HG03045 (cell line): ENCODE results near the gene C13orf42.

Source experiments
- ATAC-seq: cut with Tn5 transposase; IDR thresholded peaks from one replicate; pipeline ENCODE4 v1.9.1; 2021; ENCODE audit warnings: mild to moderate bottlenecking, moderate library complexity; ENCODE audit not compliant: unreplicated experiment

C13orf42 gene

GRCh38 chr13:51067210-51067701 lies 43.8 kb downstream of the C13orf42 start:
- no peak for ATAC-seq

DNA sequence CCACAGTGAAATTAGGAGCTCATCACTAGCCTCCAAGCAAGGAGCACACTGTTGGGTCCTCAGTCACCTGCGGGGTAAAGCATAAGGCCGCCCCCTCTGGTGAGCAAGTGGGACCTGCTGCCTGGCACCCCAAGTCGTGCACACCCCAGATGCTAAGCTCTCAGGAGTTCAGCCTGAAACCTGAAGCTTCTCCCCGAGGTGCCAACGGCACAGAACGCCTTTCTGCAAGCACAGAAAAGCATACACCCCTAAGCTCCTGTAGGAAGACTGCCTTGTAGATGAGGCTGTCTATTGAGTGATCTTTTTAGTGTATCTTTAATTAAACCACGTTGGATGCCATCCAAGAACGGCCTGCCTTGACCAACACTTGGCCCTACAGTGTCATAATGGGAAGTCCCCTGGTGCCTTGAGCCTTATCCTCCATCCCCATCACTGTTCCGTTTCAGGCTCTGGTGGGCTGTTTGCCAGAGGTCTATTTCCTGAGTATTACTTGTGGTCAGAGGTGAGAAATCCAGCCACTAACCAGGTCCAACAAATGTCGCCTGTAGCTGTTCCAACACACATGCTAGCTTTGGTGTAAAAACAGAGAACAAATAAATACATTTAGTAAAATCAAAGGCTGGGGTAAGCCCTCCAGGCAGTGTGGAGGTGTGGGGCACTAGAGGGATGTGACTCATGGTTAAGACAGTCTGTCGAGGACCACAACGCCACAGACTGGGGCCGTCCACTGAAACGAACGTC lies 44.8 kb downstream of the C13orf42 start:
- no peak for ATAC-seq

DNA sequence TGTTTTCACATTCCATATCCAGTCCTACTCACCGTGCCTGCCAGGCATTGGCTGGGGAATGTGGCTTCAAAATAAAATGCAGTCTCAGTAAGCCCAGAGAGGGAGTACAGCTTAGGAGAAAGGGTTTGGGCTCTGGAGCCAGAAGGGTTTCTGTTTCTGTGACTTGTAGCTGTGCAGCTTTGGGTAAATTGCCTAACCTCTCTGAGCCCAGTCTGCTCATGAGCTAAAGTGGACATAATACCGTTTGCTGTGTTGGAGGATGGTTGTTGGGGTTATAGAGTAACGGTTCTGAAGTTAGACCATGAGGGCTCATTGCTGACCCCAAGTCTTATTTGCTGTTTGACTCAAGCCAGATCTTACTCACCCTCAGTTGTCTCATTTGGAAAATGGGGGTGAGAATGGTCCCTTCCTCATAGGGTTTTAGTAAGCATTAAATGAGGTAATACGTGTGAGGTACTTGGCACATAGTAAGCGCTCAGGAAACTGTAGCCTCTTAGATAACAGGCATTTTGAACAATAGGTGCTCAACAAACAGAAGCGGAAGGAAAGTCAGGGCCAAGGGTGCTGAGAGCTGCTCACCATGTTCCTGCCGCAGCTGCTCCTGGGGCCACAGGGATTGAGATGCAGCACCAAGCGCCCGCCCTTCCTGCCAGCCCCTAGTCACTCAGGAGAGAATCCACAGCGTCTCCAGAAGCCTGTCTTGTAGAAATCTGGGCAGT lies 45.5 kb downstream of the C13orf42 start:
- ATAC-seq, result no peak

DNA sequence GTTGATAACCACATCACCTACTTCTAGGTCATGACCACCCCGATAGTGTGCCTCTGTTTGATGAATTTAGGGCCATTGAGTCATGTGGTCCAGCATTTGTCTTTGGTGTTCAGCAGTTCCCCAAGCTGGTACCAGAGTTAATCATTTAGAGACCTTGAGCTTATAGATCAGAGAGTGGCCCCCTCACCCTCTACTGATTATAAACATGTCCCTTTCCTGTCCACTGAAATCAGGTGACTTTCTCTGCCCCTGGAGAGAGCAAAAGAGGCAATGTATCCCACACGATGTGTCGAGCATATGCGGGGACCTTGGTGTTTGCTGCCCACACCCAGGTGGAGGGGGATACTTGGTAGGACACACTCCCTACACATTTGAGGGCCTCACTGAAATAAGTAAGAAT lies 46.3 kb downstream of the C13orf42 start:
- ATAC-seq, result no peak

- ATAC-seq, result no peak
Measured at GRCh38 chr13:51063909-51064308, 47.2 kb downstream of the C13orf42 start.

- ATAC-seq, result no peak
Measured at GRCh38 chr13:51058461-51059167, 52.5 kb downstream of the C13orf42 start.

DNA sequence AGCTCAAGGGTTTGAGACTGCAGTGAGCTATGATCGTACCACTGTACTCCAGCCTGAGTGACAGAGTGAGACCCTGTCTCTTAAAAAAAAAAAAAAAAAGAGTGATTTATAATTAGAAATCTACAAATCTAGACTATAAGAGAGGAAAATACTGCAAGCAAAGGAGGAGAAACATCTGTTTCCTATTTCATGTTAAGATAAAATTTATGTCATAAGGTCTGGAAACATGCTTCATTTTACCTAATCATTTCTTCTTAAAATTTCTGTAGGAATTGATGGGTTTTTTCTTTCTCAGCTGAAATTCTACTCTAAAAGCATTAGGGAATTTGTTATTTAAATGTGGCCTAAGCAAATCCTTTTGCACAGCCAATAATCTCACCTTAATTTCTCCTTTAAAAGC lies 53.2 kb downstream of the C13orf42 start:
- no peak for ATAC-seq

DNA sequence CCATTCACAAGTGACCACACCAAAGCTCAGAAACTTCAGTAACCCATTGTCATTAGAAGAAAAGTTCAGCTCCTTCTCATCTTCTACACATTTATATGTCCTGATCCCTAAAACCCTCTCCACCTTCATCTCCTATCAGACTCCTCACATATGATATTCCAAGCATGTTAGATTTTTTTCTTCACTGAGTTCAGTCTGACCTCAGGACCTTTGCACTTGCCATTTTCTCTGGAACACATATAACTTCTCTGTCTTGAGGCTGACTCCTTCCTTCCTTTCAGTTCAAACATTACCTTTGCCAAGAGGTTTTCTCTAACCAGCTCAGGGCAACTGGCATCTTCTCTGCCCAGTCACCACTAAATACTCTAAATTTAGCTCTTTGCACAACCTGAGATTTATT lies 54.1 kb downstream of the C13orf42 start:
- no peak for ATAC-seq

DNA sequence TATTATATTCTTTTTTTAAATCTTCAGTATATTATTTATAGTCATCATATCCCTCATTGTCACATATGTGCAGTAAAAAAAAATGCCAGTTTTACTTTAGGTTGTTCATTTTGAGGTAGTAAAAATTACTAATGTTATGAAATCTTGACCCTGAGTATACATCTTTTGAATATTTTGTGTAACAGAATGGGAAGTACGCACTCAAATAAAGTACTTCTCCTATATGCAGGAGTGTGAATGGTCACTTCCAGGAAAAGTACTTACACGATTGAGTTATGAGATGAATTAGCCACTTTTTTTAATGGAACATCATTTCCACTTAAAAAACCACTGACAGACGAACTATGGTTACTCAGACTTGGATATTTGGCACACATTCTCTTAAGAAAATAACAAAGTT lies 58.5 kb downstream of the C13orf42 start:
- no peak for ATAC-seq

DNA sequence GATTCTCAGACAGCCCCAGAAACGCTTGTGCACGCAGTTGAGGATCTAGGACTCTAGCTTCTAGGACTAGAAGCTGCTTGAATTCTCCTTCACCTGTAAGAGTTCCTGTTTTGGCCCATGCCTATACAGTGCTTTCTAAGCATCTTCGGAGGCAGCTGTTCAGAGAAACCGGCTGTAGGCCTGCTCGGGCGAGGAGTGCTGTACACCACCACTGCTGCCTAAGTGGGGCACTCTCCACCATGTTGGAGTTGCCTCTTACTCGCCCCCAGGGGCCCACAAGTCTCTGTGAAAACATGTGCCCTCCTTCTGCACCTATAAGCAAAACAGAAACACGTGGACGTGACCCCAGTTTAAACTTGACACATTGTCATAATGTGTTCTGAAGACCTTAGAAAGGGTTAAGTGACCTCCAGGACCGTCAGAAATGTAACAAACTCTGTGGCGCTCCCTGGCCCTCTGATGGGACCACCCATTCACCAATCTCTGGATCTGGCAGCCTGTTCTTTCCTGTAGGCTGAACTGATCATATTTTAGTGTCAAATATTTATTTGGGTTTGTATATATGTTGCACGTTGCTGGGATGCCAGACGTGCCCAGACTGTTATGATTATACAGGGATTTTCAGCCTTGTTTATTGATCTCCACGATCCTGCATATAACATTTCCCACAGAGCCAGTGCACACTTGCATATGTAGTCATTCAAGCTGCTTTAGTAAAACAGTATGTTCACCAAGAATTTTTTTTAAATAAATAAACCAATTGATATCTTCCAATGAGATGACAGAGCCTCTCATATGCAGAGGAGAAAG lies 60.8 kb downstream of the C13orf42 start:
- ATAC-seq, result no peak

DNA sequence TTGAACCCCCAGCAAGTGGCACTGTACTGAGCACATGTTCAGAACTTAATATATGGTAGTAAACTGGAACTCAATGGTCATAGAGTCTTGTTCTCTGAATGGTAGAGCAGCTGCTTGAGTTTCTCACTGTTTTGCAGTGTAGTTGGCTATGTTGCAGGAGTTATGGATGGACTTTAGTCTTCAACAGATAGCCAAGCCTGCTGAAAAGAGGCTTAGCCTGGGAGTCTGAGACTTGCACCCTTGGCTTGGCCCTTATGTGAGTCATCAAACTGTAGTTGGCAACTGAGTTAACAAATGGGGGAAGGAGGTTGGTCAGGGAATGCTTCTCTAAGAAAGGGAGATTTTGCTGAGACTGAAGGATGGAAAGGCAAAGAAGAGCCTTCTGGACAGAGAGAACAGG lies 62.5 kb downstream of the C13orf42 start:
- ATAC-seq, result no peak

GRCh38 chr13:51048166-51048461 lies 63.0 kb downstream of the C13orf42 start:
- ATAC-seq, result no peak

DNA sequence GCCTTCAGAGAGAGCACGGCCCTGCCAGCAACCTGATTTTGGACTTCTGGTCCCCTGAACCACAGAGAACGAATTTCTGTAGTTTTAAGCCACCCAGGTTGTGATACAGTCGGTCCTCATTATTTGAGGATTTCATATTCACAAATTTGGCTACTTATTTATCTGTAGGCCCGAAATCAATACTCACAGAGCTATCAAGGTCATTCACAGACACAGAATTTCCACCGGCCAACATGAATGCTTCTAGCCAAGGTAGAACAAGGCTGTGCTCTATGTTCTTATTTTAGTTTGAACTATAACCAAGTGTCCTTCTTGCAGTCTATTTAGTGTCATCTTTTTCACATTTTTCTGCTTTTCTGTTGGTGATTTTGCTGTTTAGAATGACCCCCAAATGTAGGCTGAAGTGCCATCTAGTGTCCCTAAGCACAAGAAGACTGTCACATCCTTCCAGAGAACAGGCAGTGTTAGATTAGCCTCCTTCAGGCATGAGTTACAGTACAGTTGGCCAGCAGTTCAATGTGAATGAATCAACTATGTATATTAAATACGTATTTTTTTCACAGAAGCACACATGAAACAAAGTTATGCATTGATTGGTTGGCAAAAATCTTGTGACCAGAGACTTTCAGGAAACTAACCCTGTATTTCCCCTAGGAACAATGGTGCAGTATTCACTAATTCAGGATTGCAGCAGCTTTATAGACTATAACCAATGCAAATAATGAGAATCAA lies 63.5 kb downstream of the C13orf42 start:
- ATAC-seq, result no peak

DNA sequence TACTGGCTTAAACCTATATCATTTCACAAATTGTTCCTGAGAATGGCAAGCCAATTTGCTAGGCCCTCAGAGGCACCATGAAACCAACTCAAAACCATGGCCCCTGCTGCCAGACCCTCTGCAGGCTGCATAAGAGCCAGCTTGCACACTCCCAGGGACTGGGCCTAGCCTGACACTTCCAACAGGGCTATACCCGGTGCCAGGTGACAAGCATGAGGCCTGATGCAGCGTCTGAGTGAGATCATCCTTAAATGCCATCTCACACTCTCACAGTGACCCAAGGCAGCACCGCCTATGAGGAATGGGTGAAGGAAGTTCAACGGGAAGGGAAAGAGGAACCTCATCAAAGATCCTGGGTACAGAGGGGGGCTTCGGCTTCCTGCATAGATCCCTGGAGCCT lies 65.6 kb downstream of the C13orf42 start:
- no peak for ATAC-seq

GRCh38 chr13:51044023-51044665 lies 66.9 kb downstream of the C13orf42 start:
- ATAC-seq, result no peak

GRCh38 chr13:51043310-51043709 lies 67.8 kb downstream of the C13orf42 start:
- no peak for ATAC-seq

DNA sequence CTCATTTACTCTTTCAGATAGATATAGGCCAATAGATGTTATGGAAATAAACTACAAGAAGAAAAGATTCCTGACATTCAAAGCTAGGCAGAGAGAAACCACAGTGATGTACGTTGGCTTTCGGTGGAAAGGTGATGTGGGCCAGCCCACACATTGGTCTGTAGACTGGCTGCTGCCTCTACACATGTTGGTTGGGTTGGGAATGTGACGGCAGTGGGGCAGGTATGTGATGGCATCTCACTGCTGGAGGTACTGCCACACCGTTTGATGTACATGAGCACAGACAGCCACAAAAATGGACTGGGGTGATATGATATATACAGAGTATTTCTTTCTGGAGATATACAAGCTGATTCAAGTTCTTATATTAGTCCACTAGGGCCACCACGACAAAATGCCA lies 69.4 kb downstream of the C13orf42 start:
- no peak for ATAC-seq

- ATAC-seq, result no peak
Measured at GRCh38 chr13:51041126-51041525, 69.9 kb downstream of the C13orf42 start.

- ATAC-seq, result no peak
Measured at GRCh38 chr13:51040431-51040830, 70.6 kb downstream of the C13orf42 start.

DNA sequence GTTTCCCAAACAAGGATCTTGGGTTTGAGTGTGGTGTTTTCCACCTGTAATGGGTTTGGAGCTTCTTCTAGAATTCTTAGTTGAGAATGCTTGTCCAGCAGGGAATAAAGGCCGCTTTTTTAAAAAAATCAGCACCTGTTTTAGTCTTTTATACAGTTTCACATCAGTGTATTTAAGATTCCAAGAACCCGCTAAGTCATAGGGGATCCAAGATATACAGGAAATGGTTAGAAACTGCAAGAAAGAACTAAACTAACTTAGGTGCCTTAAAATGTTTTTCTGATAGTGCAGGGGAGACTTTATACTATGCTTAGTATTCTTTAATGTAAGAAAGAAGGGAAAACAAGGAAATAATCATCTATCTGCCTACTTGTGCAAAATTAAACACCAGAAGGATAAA lies 74.7 kb downstream of the C13orf42 start:
- ATAC-seq, result no peak
